HPDE6-E6E7 (cell line): ENCODE data around the gene VCL.
"Not testable (repeated sequence)": the region's sequence is repeated elsewhere in the genome, so short reads cannot be mapped to it uniquely, and the experiment has no call there.

Experiments
- DNase-seq: peaks from one replicate; pipeline ENCODE4 v3.0.0; 2011; ENCODE audit warnings: missing footprints; ENCODE audit errors: extremely low spot score

The VCL gene

GRCh38 chr10:74107391-74107790 is 109.5 kb downstream of the VCL start:
- no peak for DNase-seq

- DNase-seq, result no peak
Measured at GRCh38 chr10:74109452-74109851, 111.5 kb downstream of the VCL start.

GRCh38 chr10:74110120-74110519 is 112.2 kb downstream of the VCL start:
- no peak for DNase-seq

- no peak for DNase-seq
Measured at GRCh38 chr10:74111799-74112198, 113.9 kb downstream of the VCL start.

- no peak for DNase-seq
Measured at GRCh38 chr10:74113546-74113945, 115.6 kb downstream of the VCL start.

GRCh38 chr10:74114041-74114448 is 116.1 kb downstream of the VCL start:
- DNase-seq, result no peak

GRCh38 chr10:74117738-74118137 is 119.8 kb downstream of the VCL start:
- DNase-seq, result no peak

- peak; percentile 27 for DNase-seq
Measured at GRCh38 chr10:74118804-74119203, 120.9 kb downstream of the VCL start.

GRCh38 chr10:74120911-74121310 is 123.0 kb downstream of the VCL start:
- no peak for DNase-seq

- no peak for DNase-seq
Measured at GRCh38 chr10:74121368-74121767, 123.5 kb downstream of the VCL start.

GRCh38 chr10:74122060-74122459 is 124.1 kb downstream of the VCL start:
- DNase-seq, result no peak

- DNase-seq, result no peak
Measured at GRCh38 chr10:74123081-74123480, 125.2 kb downstream of the VCL start.

GRCh38 chr10:74133923-74134820 is 136.3 kb downstream of the VCL start:
- DNase-seq, result no peak

GRCh38 chr10:74135452-74135851 is 137.5 kb downstream of the VCL start:
- no peak for DNase-seq

GRCh38 chr10:74137992-74138391 is 140.1 kb downstream of the VCL start:
- DNase-seq, result no peak

GRCh38 chr10:74138596-74138995 is 140.7 kb downstream of the VCL start:
- not testable (repeated sequence) for DNase-seq

- no peak for DNase-seq
Measured at GRCh38 chr10:74139981-74140380, 142.1 kb downstream of the VCL start.

- no peak for DNase-seq
Measured at GRCh38 chr10:74140553-74140952, 142.6 kb downstream of the VCL start.

- no peak for DNase-seq
Measured at GRCh38 chr10:74145133-74145532, 147.2 kb downstream of the VCL start.

GRCh38 chr10:74146980-74147379 is 149.1 kb downstream of the VCL start:
- not testable (repeated sequence) for DNase-seq

GRCh38 chr10:74150204-74150989 is 152.5 kb downstream of the VCL start, which contains the start of gene AP3M1:
TSS of gene AP3M1 (minus strand) at chr10:74150828. CDS start at chr10:74138379, 12,449 bp downstream.
- peak; percentile 83 for DNase-seq

- peak; percentile 99 for DNase-seq
Measured at GRCh38 chr10:74150990-74151878, 153.3 kb downstream of the VCL start, which contains the start of gene ADK. TSS of gene ADK (plus strand) at chr10:74151221. CDS start at chr10:74151279, 58 bp downstream.
